SIG-M5 treated with dmso at 0.1 percent for 504 hours (cell line): ENCODE measurements around the gene HOXA7.

ENCODE experiments used
- DNase-seq: peaks from one replicate; lab custom pipeline; 2025; ENCODE audit not compliant: unreplicated experiment; lab: John Stamatoyannopoulos, UW

HOXA7 gene

DNA sequence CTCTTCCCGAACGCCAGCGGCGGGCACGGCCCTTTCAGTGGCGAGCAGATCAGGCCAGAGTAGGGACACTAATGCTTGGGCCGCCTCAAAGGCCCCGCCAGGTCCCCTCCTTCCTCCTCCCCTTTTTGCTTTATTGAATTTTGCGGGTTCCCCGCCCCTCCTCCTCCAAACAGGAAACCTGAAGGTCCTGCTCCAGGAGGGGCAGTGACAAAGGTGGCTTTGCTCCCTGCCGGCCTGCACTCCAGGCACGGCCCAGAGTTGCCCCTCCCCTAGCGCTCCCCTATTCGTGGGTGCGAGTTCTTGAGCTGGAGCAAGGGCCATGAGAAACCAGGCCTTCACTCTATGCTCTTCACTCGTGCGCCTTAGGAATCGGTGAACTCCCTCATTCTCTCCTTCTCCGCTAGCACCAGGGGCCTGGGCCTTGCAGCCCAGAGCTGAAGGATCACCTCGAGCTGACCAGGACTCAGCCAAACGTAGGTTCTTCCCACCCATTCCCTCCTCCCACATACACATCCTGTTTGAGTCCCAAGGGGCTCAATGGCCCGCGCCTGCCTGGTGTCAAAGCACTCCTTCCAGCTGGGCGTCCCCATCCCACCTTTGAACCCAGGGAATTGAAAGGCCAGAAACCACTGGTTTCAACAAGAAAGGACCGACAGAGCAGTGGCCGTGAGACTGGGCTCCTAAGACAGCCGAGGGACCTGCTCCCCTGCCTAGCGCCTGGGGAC, 8.3 kb downstream of the HOXA7 start:
- DNase-seq: no peak

DNA sequence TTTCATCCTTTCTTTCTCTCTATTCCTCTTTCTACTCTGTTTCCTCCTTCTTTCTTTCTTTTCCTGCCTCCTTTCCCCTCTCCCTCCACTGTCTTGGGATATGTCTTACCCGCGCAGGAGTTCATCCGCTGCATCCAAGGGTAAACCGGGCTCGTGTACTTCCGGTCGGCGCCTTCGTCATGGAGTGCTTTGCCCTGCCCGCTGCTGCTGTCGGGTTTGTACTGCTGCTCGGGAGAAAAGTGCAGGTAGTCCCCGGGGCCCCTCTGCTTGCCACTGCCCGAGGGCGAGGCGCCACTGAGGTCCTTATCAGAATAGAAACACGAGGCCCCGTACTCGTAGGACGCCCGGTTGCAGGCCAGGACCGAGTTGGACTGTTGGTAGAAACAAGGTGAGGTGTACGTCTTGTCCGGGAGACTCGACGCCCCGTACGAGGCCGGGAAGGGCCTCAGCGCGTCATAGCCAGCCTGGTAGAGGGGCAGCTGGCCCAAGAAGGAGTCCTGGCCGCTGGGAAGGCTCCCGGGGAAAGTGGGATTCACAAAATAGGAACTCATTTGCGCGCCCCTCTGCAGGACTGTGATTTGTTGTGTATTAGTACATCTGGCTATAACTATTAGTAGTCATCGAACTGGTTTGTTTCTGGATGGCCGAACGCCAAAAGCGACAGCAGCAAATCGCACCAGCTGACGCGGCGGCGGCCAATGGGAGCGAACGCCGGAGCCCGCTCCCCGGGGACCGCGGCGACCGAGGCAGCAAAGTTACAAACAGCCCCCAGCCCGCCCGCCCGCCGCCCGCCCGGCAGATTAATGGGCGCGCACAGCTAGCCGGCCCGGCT, 9.1 kb downstream of the HOXA7 start, which contains the start of gene HOXA6:
HOXA6 (minus strand) TSS at position 576 of the 832 bp plus-strand sequence; CDS start at position 551, 25 bp downstream.
- DNase-seq: no peak

DNA sequence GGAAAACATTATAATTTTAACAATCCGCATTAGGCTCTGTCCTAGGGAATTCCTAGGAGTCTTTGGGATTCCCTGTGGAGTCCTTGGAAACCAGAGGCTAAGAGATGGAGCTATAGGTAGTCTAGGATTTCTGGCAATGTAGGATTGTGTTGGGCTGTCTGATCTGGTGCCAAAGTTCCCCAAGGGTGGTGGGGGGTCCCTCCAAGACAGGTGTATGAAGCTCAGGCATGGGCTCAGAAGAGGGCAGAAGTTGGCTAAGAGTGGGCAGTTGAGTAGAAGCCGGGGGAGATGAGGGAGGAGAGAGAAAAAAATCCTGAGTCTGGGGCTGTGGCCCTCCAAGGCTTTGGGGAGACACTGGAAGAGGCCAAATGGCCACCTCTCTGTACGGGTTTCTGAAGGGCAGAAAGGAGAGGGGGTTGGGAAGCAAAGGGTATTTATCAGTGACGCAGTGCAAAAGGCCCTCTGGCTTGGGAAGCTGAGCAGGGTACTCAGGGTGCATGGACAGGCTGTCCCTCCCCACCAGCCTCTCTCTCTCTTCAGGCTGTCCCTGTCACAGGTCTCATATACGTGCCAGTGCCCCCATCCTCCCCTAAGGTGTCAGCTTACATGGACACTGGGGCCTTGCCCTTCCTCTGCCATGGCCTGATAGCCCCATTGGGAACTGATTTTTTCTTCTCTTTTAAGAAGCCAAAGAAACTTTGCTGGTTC, 9.8 kb downstream of the HOXA7 start:
- no peak for DNase-seq

DNA sequence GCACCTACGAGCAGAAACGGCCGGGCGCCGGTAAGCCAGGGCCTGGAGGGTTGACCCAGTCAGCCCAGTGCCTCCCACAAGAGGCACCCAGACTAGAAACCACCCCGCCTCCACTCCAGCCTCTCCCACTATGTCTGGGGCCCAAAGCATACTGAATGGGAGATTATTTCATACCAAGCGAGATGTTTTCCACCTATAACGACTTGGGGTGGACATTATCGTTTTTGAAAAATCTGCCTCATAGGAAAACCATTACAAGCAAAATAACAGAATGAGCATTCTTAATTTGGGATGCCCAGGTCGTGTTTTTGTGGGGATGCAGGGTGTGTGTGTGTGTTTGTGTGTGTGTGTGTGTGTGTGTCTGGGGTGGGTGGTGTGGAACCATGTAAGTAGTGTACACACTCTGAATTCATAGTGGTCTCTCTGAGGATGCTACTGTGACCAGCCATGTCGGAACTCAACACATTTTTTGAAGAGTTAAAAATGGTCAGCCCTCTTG, 10.5 kb downstream of the HOXA7 start:
- DNase-seq: no peak

DNA sequence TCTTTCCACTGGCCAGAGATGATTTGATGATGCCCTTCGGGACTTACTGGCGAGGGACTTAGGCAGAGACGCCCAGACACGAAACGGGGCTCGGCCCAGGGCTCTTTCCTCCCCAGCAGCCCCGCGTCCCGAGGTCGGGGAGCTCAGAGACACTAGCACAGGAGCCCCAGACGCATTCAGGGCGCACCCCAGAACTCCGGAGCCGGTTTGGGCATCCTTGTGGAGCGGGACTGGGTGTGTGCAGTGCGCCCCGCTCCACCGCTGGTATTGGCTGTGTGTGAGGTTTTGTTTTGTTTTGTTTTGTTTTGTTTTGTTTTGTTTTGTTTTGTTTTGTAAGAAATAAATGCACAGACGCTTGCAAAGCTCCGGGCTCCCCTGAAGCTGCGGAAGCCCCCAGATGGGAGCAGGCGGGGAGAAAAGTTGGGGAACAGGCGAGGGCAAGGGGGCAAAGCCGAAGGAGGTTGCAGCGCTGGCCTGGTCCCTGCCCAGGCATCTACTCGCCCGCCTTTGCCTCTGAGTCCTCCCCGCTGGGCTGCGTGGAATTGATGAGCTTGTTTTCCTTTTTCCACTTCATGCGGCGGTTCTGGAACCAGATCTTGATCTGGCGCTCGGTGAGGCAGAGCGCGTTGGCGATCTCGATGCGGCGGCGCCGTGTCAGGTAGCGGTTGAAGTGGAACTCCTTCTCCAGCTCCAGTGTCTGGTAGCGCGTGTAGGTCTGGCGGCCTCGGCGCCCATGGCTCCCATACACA, 11.1 kb downstream of the HOXA7 start:
- no peak for DNase-seq

DNA sequence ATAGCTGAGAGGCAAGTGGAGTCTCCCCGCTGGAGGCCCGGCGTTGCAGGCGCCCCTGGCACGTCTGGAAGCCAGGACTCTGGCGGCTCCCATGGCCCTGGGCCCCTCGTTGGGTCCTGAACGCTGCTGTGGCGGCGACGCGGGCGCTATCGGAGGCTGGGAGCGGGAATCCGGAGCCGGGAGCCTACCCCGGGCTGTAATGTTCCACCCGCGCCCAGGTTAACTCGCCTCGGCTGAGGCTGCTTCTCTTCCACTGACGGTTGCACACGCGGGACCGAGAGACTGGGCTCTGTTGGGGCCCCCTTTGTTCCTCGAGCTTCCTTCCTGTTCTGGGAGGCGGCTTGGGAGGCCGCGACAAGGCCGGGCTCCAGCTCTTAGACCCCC, 11.7 kb downstream of the HOXA7 start:
- no peak for DNase-seq

DNA sequence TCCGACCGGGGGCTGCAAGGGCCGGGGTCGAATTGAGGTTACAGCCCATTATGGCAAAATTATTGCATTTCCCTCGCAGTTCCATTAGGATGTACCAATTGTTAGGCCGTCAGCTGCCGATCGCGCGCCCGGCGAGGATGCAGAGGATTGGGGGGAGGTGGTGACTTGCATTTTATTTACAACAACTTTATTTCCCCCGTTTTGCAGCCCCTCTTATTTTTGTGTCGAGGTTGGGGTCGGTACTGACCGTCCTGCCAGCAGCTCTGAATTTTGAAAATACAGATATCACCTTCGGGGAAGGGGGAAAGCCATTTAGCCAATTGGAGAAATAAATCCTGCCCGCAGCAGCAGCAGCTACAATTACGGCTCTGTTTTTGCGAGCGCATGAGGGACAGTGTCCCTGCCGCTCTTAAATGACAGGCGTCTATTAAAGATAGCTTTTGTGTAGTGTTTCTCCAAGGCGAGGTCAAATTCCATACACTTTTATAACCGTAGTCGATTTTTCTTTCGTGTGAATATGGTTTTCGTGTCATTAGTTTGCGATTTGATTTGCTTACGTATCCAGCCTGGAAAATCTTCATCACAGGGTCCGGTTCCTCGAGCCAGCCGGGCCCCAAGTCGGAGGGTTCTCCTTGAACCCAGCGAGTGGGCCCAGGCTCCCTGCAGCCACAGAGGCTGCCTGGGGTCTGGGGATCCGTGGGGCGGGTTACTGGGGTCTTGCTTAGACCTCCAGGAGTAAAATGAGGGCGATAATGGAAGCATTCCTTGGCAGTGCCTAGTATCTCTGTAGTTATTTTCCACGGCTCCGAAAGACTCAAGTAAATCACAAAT, 12.3 kb downstream of the HOXA7 start:
- DNase-seq: no peak

DNA sequence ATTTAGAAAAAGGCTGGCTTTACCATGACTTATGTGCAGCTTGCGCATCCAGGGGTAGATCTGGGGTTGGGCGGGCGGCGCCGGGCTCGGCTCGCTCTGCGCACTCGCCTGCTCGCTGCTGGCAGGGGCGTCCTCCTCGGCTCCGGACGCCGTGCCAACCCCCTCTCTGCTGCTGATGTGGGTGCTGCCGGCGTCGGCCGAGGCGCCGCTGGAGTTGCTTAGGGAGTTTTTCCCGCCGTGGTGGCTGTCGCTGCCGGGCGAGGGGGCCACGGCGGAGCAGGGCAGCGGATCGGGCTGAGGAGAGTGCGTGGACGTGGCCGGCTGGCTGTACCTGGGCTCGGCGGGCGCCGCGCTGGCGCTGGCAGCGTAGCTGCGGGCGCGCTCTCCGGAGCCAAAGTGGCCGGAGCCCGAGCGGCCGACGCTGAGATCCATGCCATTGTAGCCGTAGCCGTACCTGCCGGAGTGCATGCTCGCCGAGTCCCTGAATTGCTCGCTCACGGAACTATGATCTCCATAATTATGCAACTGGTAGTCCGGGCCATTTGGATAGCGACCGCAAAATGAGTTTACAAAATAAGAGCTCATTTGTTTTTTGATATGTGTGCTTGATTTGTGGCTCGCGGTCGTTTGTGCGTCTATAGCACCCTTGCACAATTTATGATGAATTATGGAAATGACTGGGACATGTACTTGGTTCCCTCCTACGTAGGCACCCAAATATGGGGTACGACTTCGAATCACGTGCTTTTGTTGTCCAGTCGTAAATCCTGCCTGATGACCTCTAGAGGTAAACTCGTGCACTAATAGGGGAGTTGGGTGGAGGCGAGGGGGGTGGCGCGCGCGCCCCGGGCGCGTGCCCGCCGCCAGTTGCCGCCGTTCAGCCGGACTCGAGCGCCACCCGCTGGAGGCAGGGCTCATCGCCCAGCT, 13.2 kb downstream of the HOXA7 start, which contains the start of gene HOXA5:
HOXA5 (minus strand) TSS at position 659 of the 927 bp plus-strand sequence; CDS start at position 585, 74 bp downstream.
- peak; percentile 84 for DNase-seq

DNA sequence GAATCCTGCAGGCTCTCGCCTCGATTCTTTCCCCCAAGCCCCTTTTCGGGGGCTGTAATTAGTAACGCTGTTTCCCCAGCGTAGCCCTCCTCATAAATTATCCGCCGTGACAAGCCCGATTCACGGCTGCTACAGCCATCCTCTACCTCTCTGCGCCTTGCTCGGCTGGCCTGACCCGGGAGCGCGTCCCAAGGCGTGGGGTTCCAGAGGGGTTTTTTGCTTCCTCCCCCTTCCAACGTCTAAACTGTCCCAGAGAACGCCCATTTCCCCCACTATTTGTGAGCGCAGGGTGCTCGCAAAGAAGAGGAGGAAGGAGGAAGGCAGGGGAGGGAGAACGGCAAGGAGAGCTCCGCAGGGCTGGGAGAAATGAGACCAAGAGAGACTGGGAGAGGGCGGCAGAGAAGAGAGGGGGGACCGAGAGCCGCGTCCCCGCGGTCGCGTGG, 13.9 kb downstream of the HOXA7 start:
- DNase-seq: no peak

DNA sequence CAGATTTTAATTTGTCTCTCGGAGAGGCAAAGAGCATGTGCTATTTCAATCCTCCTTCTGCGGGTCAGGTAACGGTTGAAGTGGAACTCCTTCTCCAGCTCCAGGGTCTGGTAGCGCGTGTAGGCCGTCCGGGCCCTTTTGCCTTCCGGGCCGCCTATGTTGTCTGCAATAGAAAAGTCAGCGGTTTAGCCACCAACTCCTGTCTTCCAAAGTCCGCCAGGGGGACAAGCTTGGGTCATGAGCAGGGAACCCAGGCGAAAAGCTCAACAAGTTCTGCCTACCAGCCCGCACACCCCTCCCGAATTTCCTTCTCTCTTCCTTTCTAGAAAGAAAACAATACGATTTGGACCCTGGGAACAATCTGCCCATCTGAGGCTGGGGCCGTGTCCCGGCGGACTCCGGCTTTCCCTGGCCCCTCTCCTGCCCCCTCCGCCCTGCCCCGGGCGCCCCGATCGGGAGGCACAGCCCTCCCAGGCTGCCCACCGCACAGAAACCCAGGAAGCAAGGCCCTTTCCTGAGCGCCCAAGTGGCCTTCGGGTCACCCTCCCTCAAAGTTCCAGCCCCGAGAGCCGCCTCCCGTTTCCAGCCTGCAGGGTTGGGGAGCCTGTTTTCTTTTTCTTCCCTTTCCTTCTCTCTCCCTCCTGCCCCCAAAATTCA, 14.4 kb downstream of the HOXA7 start:
- DNase-seq: no peak

DNA sequence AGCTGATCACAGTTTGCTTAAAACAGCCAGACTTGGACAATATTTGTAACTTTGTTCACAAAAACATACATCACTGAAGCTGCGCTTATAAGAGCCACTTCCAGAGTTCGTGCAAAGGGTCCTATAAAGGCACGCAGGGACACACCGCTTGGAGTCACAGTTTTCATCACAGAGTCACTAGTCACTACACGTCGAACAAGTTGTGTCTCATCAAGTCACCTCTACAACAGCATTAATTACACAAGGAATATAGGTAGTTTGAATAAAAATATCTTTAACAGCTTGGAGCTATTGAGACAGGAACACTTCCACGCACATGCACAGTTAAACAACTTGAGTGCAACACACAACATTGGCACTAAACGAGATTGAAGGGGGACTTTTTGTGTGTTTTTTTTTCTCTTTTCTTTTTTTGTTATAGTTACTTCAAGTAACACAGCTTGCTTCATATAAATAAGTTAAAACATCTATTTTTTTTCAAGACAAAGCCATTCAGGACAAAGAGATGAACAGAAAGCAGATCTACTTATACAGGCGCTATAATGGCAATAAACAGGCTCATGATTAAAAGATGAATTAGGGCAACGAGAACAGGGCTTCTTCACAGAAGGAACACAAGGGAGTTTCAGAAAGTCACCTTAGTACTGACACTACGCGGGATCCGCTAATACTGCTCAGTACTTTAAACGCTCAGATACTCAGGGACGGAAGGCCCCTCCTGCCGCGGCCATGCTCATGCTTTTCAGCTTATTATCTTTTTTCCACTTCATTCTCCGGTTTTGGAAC, 15.1 kb downstream of the HOXA7 start:
- no peak for DNase-seq

DNA sequence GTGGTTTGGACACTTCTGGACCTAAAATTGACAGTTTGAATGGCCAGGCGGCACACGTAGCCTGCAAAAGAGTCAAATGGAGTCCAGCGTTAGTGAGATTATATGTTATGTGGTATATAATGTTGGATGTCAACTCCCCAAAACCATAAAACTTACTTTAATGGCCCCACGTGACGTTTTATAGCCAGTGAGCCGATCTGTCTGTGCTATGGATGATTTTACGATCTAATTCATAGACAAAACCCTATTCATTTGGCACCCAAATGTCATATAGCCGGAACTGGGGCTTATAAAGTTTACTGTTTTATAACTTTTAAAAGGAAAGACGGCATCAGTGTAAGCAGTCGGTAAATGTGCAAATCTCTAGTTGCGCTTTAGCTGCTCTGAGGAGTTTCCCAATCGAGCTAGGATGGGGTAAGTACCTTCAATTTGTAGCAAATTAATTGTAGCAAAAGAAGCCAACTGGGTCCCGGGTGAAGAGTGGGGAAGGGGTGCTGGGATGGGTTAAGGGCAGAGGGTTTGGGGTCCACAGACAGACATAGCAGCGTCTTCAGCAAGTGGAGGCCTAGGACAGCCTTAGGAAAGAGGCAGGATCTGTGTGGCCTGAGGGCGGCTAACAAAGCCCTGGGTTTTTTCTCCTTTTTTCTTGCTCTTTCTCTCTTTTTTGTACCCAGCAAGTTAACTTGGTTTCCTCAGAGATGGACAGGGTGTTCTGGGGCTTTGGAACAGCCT, 16.2 kb downstream of the HOXA7 start:
- DNase-seq: no peak

DNA sequence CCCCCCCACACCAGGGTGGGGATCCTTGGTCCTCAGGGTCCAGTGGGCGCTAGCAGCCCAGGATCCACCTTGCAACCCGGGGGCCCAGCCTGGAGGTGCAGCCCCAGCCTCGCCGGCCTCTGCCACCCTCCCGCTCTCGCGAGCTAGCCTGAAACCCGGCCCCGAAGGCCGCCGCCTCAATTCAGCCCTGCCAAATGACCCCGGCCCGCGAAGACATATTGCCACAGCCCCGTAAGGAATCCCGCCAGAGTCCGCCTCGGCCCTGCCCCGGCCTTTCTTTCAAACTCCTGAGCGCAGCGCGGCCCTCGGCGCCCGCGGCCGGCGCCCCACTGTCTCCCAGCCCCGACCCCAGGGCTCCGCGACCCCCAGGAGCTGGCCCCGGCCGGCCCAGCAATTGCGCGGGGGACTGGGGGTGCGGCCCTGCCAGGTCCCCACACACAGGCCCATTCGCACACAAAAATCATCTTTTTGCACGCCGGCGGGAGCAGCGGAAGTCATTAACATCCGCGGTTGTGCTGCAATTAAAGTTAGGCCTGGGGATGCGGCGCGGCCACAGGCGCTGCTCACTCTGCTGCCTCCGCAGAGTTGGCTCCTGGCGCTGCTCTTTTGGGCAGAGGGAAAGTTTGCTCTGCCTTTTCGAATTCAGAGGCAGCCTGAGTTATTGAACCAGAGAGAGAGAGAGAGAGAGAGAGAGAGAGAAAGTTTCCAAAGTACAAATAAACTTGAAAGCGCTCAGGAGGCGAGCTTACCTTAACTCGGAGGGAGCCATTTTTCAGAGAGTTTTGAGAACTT, 16.9 kb downstream of the HOXA7 start:
- DNase-seq: no peak

DNA sequence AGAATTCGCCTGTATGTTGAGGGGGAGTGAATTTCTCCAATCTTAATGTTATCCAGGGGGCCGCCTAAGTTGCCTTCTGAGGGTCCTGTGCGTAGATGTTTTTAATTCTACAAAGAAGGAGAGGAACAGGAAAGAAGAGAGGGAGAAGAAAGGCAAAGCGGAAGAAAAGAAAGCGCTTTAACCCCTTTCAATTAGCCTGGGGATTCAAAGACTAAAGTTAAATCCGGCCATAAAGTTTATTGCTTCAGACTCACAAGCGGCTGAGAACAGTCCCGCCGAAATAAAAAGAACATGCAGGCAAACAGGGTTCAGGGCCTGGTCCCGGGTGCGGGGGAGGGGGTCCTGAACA, 17.5 kb downstream of the HOXA7 start:
- no peak for DNase-seq

DNA sequence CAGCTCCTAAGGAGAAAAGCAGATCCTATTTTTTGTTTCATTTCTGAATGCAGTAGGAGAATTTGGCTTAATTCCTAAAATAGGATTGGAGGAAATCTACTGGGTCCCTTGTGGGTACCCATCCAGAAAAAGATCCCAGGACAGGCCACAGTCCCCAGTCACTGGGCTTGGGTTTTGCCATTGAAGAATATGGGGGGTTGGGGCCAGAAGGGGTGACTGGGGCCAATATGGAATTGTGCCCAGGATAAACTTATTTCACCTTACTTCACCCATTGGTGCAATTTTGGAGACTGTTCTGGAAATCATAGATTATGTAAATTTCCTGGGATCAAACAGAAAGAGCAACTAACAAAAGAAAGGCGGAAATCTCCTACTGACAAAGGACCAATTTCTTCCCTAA, 18.0 kb downstream of the HOXA7 start:
- DNase-seq: no peak
